Measurements from ENCODE around the gene TYSND1. TPM values are rescaled to one million over a fixed set of nuclear protein-coding genes. Genes with fewer than 3 reads are reported as not detected.
A peak's percentile ranks its signal among the peaks of the same experiment; 100 is the strongest.

Gene TYSND1
- total and polyA plus RNA-seq, 2 of the 13 experiments (the other 11 are each of a cell fraction or from before 2014, with no cell fraction given) = 3.3 to 8.9 TPM

DNA sequence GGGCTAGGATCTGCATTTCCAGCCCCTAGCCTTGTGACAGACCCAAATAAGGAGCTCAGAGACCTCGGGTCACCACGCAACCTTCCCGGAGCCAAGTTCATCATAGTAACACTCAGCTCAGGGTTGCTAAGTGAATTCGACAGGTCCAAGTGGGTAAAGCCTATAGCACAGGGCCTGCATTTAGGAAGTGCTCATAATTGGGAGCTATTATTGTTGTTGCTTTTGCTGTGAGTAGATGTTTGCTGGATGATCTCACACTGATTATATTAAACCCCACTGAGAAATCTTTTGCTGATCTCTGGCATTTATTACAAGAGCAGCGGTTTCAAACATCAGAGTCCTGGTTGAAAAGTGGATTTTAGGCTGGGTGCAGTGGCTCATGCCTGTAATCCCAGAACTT lies 44.1 kb upstream of the TYSND1 start:
- Histone ChIP-seq H3K79me2 (ENCODE audit: insufficient read depth, low read length) (no peaks in the 10 kb centered on the region), H4K20me1 (ENCODE audit: insufficient read depth, low read length) (no peaks in the 10 kb centered on the region), H3K4me2 (ENCODE audit: low read depth, low read length) (no peak overlapping the region), H2AFZ (ENCODE audit: low read length) (peak overlapping the region; percentile 77), H3K9me3 (ENCODE audit: low read length) (no peaks in the 10 kb centered on the region), H3K9ac (ENCODE audit: insufficient read depth, low read depth, low read length) (no peak overlapping the region), H3K27me3 (ENCODE audit: control insufficient read depth in 1 of 2, insufficient read depth in 2 of 2, low read length in 2 of 2) (no peaks in the 10 kb centered on the region), H3K36me3 (replicated peaks in 1 of 2; ENCODE audit: control insufficient read depth in 1 of 2, insufficient read depth in 2 of 2, low read length in 2 of 2) (no peaks in the 10 kb centered on the region), H3K4me1 (ENCODE audit: insufficient read depth, low read length) (peaks cover 27% of the 10 kb centered on the region), H3K4me3 (replicated peaks in 1 of 3; ENCODE audit: insufficient read depth in 1 of 3, low read depth in 2 of 3, low read length in 3 of 3) (no peak overlapping the region), H3K27ac (ENCODE audit: extremely low read length, insufficient read depth, low read length) (no peak overlapping the region)
- DNase-seq (ENCODE audit: low spot score) (no peak), FAIRE-seq (no peak), ATAC-seq (peak; percentile 47)
- intact Hi-C loops (cut with micrococcal nuclease; ENCODE audit: unreplicated experiment) (no loop called here), in situ Hi-C loops (cut with HindIII; ENCODE audit: extremely low pct_ligation_motif_present, low pct_unique_long_range_greater_than_20kb) (no loop called here)
- 52% methylated on average over 5 of the region's 5 CpGs for WGBS (ENCODE audit: low lambda C conversion rate)
- TF ChIP-seq ZNF839 (CRISPR knock-in tag; IDR thresholded peaks at IDR 0.05; ENCODE audit: borderline replicate concordance) = no peak
- CTCF ChIA-PET (ENCODE audit: low intra/inter-chr PET ratio, low total read pairs) = no interaction called here
- BruUV-seq (replicated peaks) = no TSS peak
- POLR2A ChIA-PET = no interaction called here

DNA sequence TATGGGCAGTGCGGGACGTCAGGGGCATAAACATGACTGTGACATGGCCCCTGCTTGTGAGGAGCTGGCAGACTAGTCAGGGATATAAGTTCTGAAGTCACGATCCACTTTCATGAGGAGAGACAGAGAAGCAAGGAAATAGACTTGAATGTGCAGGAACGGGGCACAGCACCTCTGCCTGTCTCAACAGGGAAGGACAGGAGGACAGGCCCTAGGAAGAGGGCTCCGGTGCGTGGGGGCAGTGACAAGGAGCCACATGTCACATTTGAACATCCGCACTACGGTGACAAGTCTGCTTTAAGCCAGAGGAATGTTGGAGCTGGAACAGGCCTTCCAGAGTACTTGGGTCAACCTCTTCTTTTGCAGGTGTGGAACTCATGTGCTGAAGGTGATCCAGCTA lies 43.6 kb upstream of the TYSND1 start:
- DNase-seq (ENCODE audit: low spot score) (no peak), ATAC-seq (peak; percentile 57), FAIRE-seq (no peak)
- Histone ChIP-seq H3K27me3 (ENCODE audit: control insufficient read depth in 1 of 2, insufficient read depth in 2 of 2, low read length in 2 of 2) (no peaks in the 10 kb centered on the region), H4K20me1 (ENCODE audit: insufficient read depth, low read length) (no peaks in the 10 kb centered on the region), H3K27ac (ENCODE audit: extremely low read length, insufficient read depth, low read length) (no peak overlapping the region), H3K79me2 (ENCODE audit: insufficient read depth, low read length) (no peaks in the 10 kb centered on the region), H3K9me3 (ENCODE audit: low read length) (no peaks in the 10 kb centered on the region), H3K4me3 (replicated peaks in 1 of 3; ENCODE audit: insufficient read depth in 1 of 3, low read depth in 2 of 3, low read length in 3 of 3) (no peak overlapping the region), H2AFZ (ENCODE audit: low read length) (peak overlapping the region; percentile 36), H3K4me2 (ENCODE audit: low read depth, low read length) (0 out of 2 replicates have a peak overlapping the region, but pooled peaks have one; percentile 14), H3K9ac (ENCODE audit: insufficient read depth, low read depth, low read length) (no peak overlapping the region), H3K4me1 (ENCODE audit: insufficient read depth, low read length) (peaks cover 27% of the 10 kb centered on the region), H3K36me3 (replicated peaks in 1 of 2; ENCODE audit: control insufficient read depth in 1 of 2, insufficient read depth in 2 of 2, low read length in 2 of 2) (no peaks in the 10 kb centered on the region)
- in situ Hi-C loops (cut with HindIII; ENCODE audit: extremely low pct_ligation_motif_present, low pct_unique_long_range_greater_than_20kb) = no loop called here
- BruUV-seq (replicated peaks) = no TSS peak
- 50% methylated on average over 6 of the region's 8 CpGs for WGBS (ENCODE audit: low lambda C conversion rate)
- intact Hi-C loops (cut with micrococcal nuclease; ENCODE audit: unreplicated experiment) = no loop called here
- ChIA-PET CTCF (ENCODE audit: low intra/inter-chr PET ratio, low total read pairs) (no interaction called here), POLR2A (no interaction called here)
- TF ChIP-seq, protein P1, sequence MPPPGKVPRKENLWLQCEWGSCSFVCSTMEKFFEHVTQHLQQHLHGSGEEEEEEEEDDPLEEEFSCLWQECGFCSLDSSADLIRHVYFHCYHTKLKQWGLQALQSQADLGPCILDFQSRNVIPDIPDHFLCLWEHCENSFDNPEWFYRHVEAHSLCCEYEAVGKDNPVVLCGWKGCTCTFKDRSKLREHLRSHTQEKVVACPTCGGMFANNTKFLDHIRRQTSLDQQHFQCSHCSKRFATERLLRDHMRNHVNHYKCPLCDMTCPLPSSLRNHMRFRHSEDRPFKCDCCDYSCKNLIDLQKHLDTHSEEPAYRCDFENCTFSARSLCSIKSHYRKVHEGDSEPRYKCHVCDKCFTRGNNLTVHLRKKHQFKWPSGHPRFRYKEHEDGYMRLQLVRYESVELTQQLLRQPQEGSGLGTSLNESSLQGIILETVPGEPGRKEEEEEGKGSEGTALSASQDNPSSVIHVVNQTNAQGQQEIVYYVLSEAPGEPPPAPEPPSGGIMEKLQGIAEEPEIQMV (CRISPR knock-in tag; IDR thresholded peaks at IDR 0.05; ENCODE audit: low read depth) = no peak
- TF ChIP-seq CC2D1A (CRISPR knock-in tag; IDR thresholded peaks at IDR 0.05) (no peak), ZBTB38 (CRISPR knock-in tag; IDR thresholded peaks at IDR 0.05) (no peak), MTA1 (CRISPR knock-in tag; IDR thresholded peaks at IDR 0.05; ENCODE audit: borderline replicate concordance) (no peak), RBM22 (optimal IDR thresholded peaks at IDR 0.05; ENCODE audit: low read length) (no peak), THYN1 (CRISPR knock-in tag; IDR thresholded peaks at IDR 0.05; ENCODE audit: borderline replicate concordance, low read depth) (no peak), ZNF225 (CRISPR knock-in tag; IDR thresholded peaks at IDR 0.05) (no peak), ZNF670 (CRISPR knock-in tag; IDR thresholded peaks at IDR 0.05; ENCODE audit: borderline replicate concordance) (no peak), YEATS4 (CRISPR knock-in tag; IDR thresholded peaks at IDR 0.05; ENCODE audit: borderline replicate concordance) (no peak), SRF (IDR thresholded peaks at IDR 0.05; ENCODE audit: low read depth, low read length) (no peak)
- TF ChIP-seq, protein P2, sequence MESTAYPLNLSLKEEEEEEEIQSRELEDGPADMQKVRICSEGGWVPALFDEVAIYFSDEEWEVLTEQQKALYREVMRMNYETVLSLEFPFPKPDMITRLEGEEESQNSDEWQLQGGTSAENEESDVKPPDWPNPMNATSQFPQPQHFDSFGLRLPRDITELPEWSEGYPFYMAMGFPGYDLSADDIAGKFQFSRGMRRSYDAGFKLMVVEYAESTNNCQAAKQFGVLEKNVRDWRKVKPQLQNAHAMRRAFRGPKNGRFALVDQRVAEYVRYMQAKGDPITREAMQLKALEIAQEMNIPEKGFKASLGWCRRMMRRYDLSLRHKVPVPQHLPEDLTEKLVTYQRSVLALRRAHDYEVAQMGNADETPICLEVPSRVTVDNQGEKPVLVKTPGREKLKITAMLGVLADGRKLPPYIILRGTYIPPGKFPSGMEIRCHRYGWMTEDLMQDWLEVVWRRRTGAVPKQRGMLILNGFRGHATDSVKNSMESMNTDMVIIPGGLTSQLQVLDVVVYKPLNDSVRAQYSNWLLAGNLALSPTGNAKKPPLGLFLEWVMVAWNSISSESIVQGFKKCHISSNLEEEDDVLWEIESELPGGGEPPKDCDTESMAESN (CRISPR knock-in tag; conservative IDR thresholded peaks at IDR 0.05) = no peak
- TF ChIP-seq, protein P3, sequence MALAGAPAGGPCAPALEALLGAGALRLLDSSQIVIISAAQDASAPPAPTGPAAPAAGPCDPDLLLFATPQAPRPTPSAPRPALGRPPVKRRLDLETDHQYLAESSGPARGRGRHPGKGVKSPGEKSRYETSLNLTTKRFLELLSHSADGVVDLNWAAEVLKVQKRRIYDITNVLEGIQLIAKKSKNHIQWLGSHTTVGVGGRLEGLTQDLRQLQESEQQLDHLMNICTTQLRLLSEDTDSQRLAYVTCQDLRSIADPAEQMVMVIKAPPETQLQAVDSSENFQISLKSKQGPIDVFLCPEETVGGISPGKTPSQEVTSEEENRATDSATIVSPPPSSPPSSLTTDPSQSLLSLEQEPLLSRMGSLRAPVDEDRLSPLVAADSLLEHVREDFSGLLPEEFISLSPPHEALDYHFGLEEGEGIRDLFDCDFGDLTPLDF (CRISPR knock-in tag; IDR thresholded peaks at IDR 0.05) = no peak
- TF ChIP-seq, protein P4, sequence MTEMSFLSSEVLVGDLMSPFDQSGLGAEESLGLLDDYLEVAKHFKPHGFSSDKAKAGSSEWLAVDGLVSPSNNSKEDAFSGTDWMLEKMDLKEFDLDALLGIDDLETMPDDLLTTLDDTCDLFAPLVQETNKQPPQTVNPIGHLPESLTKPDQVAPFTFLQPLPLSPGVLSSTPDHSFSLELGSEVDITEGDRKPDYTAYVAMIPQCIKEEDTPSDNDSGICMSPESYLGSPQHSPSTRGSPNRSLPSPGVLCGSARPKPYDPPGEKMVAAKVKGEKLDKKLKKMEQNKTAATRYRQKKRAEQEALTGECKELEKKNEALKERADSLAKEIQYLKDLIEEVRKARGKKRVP (CRISPR knock-in tag; IDR thresholded peaks at IDR 0.05) = no peak

Measured in HepG2 (cell line).